ENCODE results near the gene RAB44.

RAB44 gene

DNA sequence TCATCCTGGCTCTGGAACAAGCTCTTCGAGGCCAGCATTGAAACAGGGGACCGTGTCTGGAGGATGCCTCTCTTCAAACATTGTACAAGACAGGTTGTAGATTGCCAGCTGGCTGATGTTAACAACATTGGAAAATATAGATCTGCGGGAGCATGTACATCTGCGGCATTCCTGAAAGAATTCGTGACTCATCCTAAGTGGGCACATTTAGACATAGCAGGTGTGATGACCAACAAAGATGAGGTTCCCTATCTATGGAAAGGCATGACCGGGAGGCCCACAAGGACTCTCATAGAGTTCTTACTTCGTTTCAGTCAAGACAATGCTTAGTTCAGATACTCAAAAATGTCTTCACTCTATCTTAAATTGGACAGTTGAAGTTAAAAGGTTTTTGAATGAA, 22.7 kb upstream of the RAB44 start:
- Histone ChIP-seq H3K79me1 (replicated peaks; ENCODE audit: low read length, poor library complexity, severe bottlenecking) (peaks cover 2% of the 10 kb centered on the region), H2BK12ac (ENCODE audit: low read length in 2 of 2) (peak overlapping the region in 1 of 2 experiments; percentile 17), H2BK120ac (ENCODE audit: low read depth, low read length) (no peak overlapping the region), H3K14ac (ENCODE audit: low read length in 2 of 2) (no peak overlapping the region), H3K18ac (ENCODE audit: low read depth in 1 of 2, low read length in 2 of 2) (no peak overlapping the region), H2BK15ac (ENCODE audit: low read depth, poor library complexity, severe bottlenecking) (peak overlapping the region; percentile 15), H3K4ac (ENCODE audit: low read depth in 1 of 2, low read length in 2 of 2) (no peak overlapping the region), H3K36me3 (ENCODE audit: control insufficient read depth in 1 of 2, insufficient read depth in 2 of 2, low read depth in 1 of 2, low read length in 2 of 2) (peaks cover 4 to 7% of the 10 kb centered on the region in 2 experiments), H3K27ac (ENCODE audit: low read length, poor library complexity, severe bottlenecking) (no peak overlapping the region), H3K4me2 (ENCODE audit: low read length, poor library complexity, severe bottlenecking) (no peak overlapping the region), H4K91ac (ENCODE audit: low read length) (no peak overlapping the region), H3K4me3 (ENCODE audit: insufficient read depth in 1 of 2, low read depth in 1 of 2, low read length in 2 of 2) (no peak overlapping the region), H4K8ac (ENCODE audit: low read length) (no peak overlapping the region), H2AK5ac (ENCODE audit: low read length, severe bottlenecking) (peak overlapping the region; percentile 42), H3K27me3 (ENCODE audit: control insufficient read depth in 1 of 2, insufficient read depth in 1 of 2, low read length in 2 of 2) (no peaks in the 10 kb centered on the region), H2AFZ (ENCODE audit: low read depth, low read length) (no peak overlapping the region), H3K23ac (ENCODE audit: low read length in 2 of 2) (no peak overlapping the region), H2BK5ac (ENCODE audit: low read depth, low read length, poor library complexity, severe bottlenecking) (no peak overlapping the region), H3K9me3 (ENCODE audit: control insufficient read depth, low read length) (no peaks in the 10 kb centered on the region), H3K9ac (ENCODE audit: low read length) (no peak overlapping the region), H3K4me1 (ENCODE audit: control insufficient read depth, insufficient read depth, low read depth, low read length) (peaks cover 17% of the 10 kb centered on the region)
- DNase-seq, result peak; percentile 14
- WGBS, result 91% methylated on average over 6 of the region's 7 CpGs

- H3K4me2 ChIP-seq (ENCODE audit: low read length, poor library complexity, severe bottlenecking), result no peak overlapping the region
- peak overlapping the region in 1 of 2 experiments; percentile 79 for H3K23ac ChIP-seq (ENCODE audit: low read length in 2 of 2)
- H2BK15ac ChIP-seq (ENCODE audit: low read depth, poor library complexity, severe bottlenecking), result peak overlapping the region; percentile 77
- H4K91ac ChIP-seq (ENCODE audit: low read length), result peak overlapping the region; percentile 100
- peak overlapping the region; percentile 20 for H2AFZ ChIP-seq (ENCODE audit: low read depth, low read length)
- H3K27ac ChIP-seq (ENCODE audit: low read length, poor library complexity, severe bottlenecking), result peak overlapping the region; percentile 98
- WGBS, result 47% methylated on average over 3 of the region's 4 CpGs
- H2BK12ac ChIP-seq (ENCODE audit: low read length in 2 of 2), result peak overlapping the region; percentile 97 to 100
- H3K79me1 ChIP-seq (replicated peaks; ENCODE audit: low read length, poor library complexity, severe bottlenecking), result peaks cover 2% of the 10 kb centered on the region
- H3K18ac ChIP-seq (ENCODE audit: low read depth in 1 of 2, low read length in 2 of 2), result peak overlapping the region; percentile 99 to 100
- peak overlapping the region; percentile 99 for H3K9ac ChIP-seq (ENCODE audit: low read length)
- peak overlapping the region; percentile 100 for H2AK5ac ChIP-seq (ENCODE audit: low read length, severe bottlenecking)
- DNase-seq, result peak; percentile 69
- peaks cover 14% of the 10 kb centered on the region for H3K4me1 ChIP-seq (ENCODE audit: control insufficient read depth, insufficient read depth, low read depth, low read length)
- H4K8ac ChIP-seq (ENCODE audit: low read length), result peak overlapping the region; percentile 99
- no peaks in the 10 kb centered on the region for H3K9me3 ChIP-seq (ENCODE audit: control insufficient read depth, low read length)
- H3K4ac ChIP-seq (ENCODE audit: low read depth in 1 of 2, low read length in 2 of 2), result peak overlapping the region; percentile 100
- peaks cover 4 to 13% of the 10 kb centered on the region in 2 experiments for H3K36me3 ChIP-seq (ENCODE audit: control insufficient read depth in 1 of 2, insufficient read depth in 2 of 2, low read depth in 1 of 2, low read length in 2 of 2)
- peak overlapping the region; percentile 94 for H2BK120ac ChIP-seq (ENCODE audit: low read depth, low read length)
- H3K27me3 ChIP-seq (ENCODE audit: control insufficient read depth in 1 of 2, insufficient read depth in 1 of 2, low read length in 2 of 2), result no peaks in the 10 kb centered on the region
- peak overlapping the region in 1 of 2 experiments; percentile 69 for H3K4me3 ChIP-seq (ENCODE audit: insufficient read depth in 1 of 2, low read depth in 1 of 2, low read length in 2 of 2)
- H3K14ac ChIP-seq (ENCODE audit: low read length in 2 of 2), result peak overlapping the region; percentile 87 to 99
- peak overlapping the region; percentile 99 for H2BK5ac ChIP-seq (ENCODE audit: low read depth, low read length, poor library complexity, severe bottlenecking)
Observed at GRCh38 chr6:36676141-36677058, 21.2 kb upstream of the RAB44 start.

DNA sequence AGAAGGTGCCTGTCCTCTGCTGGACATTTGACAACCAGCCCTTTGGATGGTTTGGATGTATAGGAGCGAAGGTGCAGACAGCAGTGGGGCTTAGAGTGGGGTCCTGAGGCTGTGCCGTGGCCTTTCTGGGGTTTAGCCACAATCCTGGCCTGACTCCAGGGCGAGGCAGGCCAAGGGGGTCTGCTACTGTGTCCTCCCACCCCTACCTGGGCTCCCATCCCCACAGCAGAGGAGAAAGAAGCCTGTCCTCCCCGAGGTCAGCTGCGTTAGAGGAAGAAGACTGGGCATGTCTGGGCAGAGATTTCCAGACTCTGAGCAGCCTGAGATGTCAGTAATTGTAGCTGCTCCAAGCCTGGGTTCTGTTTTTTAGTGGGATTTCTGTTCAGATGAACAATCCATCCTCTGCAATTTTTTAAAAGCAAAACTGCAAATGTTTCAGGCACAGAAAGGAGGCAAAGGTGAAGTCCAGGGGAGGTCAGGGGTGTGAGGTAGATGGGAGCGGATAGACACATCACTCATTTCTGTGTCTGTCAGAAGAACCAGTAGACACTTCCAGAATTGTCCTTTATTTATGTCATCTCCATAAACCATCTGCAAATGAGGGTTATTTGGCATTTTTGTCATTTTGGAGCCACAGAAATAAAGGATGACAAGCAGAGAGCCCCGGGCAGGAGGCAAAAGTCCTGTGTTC, 20.4 kb upstream of the RAB44 start:
- Histone ChIP-seq H3K14ac (ENCODE audit: low read length in 2 of 2) (peak overlapping the region in 1 of 2 experiments; percentile 95), H2BK15ac (ENCODE audit: low read depth, poor library complexity, severe bottlenecking) (peak overlapping the region; percentile 73)
- 70% methylated on average over 5 of the region's 7 CpGs for WGBS

More for the DNA sequence above, 20.4 kb upstream of the RAB44 start:
- Histone ChIP-seq H3K79me1 (replicated peaks; ENCODE audit: low read length, poor library complexity, severe bottlenecking) (peaks cover 2% of the 10 kb centered on the region), H2AFZ (ENCODE audit: low read depth, low read length) (no peak overlapping the region), H3K4me3 (ENCODE audit: insufficient read depth in 1 of 2, low read depth in 1 of 2, low read length in 2 of 2) (peak overlapping the region in 1 of 2 experiments; percentile 69), H3K4me1 (ENCODE audit: control insufficient read depth, insufficient read depth, low read depth, low read length) (peaks cover 17% of the 10 kb centered on the region), H2AK5ac (ENCODE audit: low read length, severe bottlenecking) (peak overlapping the region; percentile 100), H3K23ac (ENCODE audit: low read length in 2 of 2) (peak overlapping the region in 1 of 2 experiments; percentile 79), H2BK12ac (ENCODE audit: low read length in 2 of 2) (peak overlapping the region; percentile 97 to 100), H4K91ac (ENCODE audit: low read length) (peak overlapping the region; percentile 100), H4K8ac (ENCODE audit: low read length) (peak overlapping the region; percentile 67), H3K4me2 (ENCODE audit: low read length, poor library complexity, severe bottlenecking) (peak overlapping the region; percentile 26), H3K9me3 (ENCODE audit: control insufficient read depth, low read length) (no peaks in the 10 kb centered on the region), H2BK120ac (ENCODE audit: low read depth, low read length) (peak overlapping the region; percentile 94), H3K27ac (ENCODE audit: low read length, poor library complexity, severe bottlenecking) (peak overlapping the region; percentile 98), H3K4ac (ENCODE audit: low read depth in 1 of 2, low read length in 2 of 2) (peak overlapping the region; percentile 100), H3K18ac (ENCODE audit: low read depth in 1 of 2, low read length in 2 of 2) (peak overlapping the region; percentile 84 to 94), H3K27me3 (ENCODE audit: control insufficient read depth in 1 of 2, insufficient read depth in 1 of 2, low read length in 2 of 2) (no peaks in the 10 kb centered on the region), H2BK5ac (ENCODE audit: low read depth, low read length, poor library complexity, severe bottlenecking) (peak overlapping the region; percentile 99), H3K9ac (ENCODE audit: low read length) (peak overlapping the region; percentile 99), H3K36me3 (ENCODE audit: control insufficient read depth in 1 of 2, insufficient read depth in 2 of 2, low read depth in 1 of 2, low read length in 2 of 2) (peaks cover 4 to 19% of the 10 kb centered on the region in 2 experiments)
- DNase-seq, result peak; percentile 44

Measured in mesenchymal stem cell (in vitro differentiated cells and primary cell).